ENCODE measurements around the gene CAPN3.
A peak's percentile ranks its signal among the peaks of the same experiment; 100 is the strongest.

The CAPN3 gene

DNA sequence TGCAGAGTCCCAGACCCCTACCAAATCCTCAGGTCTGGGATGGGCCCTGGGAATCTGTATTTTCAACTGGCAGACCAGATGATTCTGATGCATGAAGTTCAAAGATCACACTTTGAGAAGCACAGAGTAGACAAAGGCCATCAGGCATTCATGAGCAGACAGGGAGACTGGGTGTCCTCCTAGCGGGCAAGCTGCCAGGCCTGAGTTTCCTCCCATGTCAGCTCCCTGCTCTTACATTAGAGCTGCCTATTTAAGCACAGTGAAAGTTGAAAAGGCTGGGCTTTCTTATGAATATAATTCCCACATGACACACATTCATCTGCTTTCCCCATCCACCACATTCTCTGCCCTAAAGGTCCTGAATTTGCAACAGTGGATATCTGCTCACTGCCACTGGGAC lies 14.0 kb downstream of the CAPN3 start:
- H3K4me3 ChIP-seq (ENCODE audit: low read length), result no peak overlapping the region
- peaks cover 33% of the 10 kb centered on the region for H3K9me3 ChIP-seq (ENCODE audit: insufficient read depth, low read depth, low read length)
- H3K9ac ChIP-seq (ENCODE audit: low read depth, low read length), result no peak overlapping the region
- no peak overlapping the region for H3K27ac ChIP-seq (ENCODE audit: low read depth, low read length)
- no peaks in the 10 kb centered on the region for H3K36me3 ChIP-seq (ENCODE audit: insufficient read depth, low read length)
- 100% methylated on average over 1 of the region's 1 CpG for WGBS
- H3K27me3 ChIP-seq (ENCODE audit: insufficient read depth, low read length), result peaks cover 10% of the 10 kb centered on the region; the same call in 1 of the 2 replicates
- no peaks in the 10 kb centered on the region for H3K4me1 ChIP-seq (ENCODE audit: insufficient read depth, low read length)

DNA sequence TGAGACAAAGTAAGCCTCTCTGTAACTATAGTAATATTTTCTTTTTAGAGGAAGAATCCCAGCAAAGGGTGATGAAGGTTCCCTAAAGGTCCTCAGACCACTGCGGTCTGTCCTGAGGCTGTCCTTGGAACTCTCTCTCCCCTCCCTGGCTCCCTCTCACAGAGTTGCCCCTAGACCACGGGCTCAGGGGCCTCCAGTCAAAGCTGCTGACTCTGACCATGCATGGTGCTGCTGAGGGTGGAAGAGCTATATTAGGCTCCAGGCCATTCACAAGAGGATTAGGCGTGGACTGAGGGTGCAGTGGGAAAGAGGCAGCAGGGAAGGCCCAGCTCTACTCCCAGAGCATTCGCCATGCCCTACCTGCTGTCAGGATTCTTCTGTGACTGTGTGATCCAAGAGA lies 14.6 kb downstream of the CAPN3 start:
- Histone ChIP-seq H3K4me1 (ENCODE audit: insufficient read depth, low read length) (no peaks in the 10 kb centered on the region), H3K27me3 (ENCODE audit: insufficient read depth, low read length) (peaks cover 10% of the 10 kb centered on the region; the same call in 1 of the 2 replicates), H3K9me3 (ENCODE audit: insufficient read depth, low read depth, low read length) (peaks cover 32% of the 10 kb centered on the region), H3K27ac (ENCODE audit: low read depth, low read length) (no peak overlapping the region), H3K4me3 (ENCODE audit: low read length) (no peak overlapping the region), H3K9ac (ENCODE audit: low read depth, low read length) (no peak overlapping the region), H3K36me3 (ENCODE audit: insufficient read depth, low read length) (no peaks in the 10 kb centered on the region)
- WGBS, result 94% methylated on average over 4 of the region's 4 CpGs

DNA sequence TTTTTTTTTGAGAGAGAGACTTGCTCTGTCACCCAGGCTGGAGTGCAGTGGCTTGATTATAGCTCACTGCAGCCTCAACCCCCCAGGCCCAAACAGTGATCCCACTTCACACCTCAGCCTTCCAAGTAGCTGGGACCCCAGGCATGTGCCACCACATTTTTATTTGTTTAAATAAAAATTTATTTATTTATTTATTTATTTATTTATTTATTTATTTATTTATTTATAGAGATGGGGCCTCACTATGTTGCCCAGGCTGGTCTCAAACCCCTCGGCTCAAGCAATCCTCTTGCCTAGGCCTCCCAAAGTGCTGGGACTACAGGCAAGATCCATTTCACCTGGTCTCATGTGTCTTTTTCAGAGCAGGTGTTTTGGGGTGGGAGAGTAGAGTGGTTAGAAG lies 15.5 kb downstream of the CAPN3 start:
- H3K27ac ChIP-seq (ENCODE audit: low read depth, low read length), result no peak overlapping the region
- H3K27me3 ChIP-seq (ENCODE audit: insufficient read depth, low read length), result peaks cover 10% of the 10 kb centered on the region; the same call in 1 of the 2 replicates
- H3K36me3 ChIP-seq (ENCODE audit: insufficient read depth, low read length), result no peaks in the 10 kb centered on the region
- peaks cover 30% of the 10 kb centered on the region for H3K9me3 ChIP-seq (ENCODE audit: insufficient read depth, low read depth, low read length)
- H3K4me3 ChIP-seq (ENCODE audit: low read length), result no peak overlapping the region
- 97% methylated on average over 1 of the region's 1 CpG for WGBS
- no peak overlapping the region for H3K9ac ChIP-seq (ENCODE audit: low read depth, low read length)
- H3K4me1 ChIP-seq (ENCODE audit: insufficient read depth, low read length), result no peaks in the 10 kb centered on the region

DNA sequence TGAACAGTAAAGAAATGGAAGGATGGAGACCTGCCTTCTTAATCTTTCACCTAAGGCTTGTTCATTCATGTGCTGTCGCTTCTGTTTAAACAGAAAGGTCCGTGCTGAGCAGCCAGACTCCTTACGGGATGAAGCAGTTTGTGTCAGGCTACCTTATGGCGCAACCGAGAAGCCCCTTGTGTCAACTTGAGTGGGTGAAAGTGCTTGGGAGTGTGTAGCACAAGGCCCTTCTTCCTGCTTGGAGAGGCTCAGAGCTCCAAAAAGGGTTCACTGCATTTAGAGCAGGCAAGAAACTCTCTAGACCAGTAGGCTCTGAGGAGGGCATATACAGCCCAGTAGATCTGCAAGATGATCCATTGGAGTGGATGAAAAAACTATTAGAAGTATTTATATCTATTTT lies 16.0 kb downstream of the CAPN3 start:
- Histone ChIP-seq H3K27ac (ENCODE audit: low read depth, low read length) (no peak overlapping the region), H3K4me3 (ENCODE audit: low read length) (no peak overlapping the region), H3K27me3 (ENCODE audit: insufficient read depth, low read length) (peaks cover 10% of the 10 kb centered on the region; the same call in 1 of the 2 replicates), H3K36me3 (ENCODE audit: insufficient read depth, low read length) (no peaks in the 10 kb centered on the region), H3K9me3 (ENCODE audit: insufficient read depth, low read depth, low read length) (peaks cover 30% of the 10 kb centered on the region), H3K4me1 (ENCODE audit: insufficient read depth, low read length) (no peaks in the 10 kb centered on the region), H3K9ac (ENCODE audit: low read depth, low read length) (no peak overlapping the region)
- 94% methylated on average over 5 of the region's 5 CpGs for WGBS

DNA sequence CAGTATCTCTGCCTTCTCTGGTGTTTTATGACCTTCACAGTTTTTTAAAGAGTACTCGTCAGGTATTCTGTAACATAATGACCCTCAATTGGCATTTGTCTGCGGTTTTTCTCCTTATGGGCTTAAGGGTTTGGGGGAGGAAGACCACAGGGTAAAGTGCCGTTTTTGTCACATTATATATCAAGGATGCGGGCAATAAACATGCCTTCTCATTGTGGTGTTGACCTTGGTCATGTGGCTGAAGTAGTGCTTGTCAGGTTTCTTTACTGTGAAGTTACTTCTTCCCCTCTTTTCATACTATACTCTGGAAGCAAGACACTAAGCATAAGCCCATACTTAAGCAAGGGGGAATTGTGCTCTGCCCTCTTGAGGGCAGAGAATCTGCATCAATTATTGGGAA lies 16.6 kb downstream of the CAPN3 start:
- no peak overlapping the region for H3K4me3 ChIP-seq (ENCODE audit: low read length)
- no peak overlapping the region for H3K27ac ChIP-seq (ENCODE audit: low read depth, low read length)
- H3K9ac ChIP-seq (ENCODE audit: low read depth, low read length), result no peak overlapping the region
- peaks cover 28% of the 10 kb centered on the region for H3K9me3 ChIP-seq (ENCODE audit: insufficient read depth, low read depth, low read length)
- peaks cover 10% of the 10 kb centered on the region; the same call in 1 of the 2 replicates for H3K27me3 ChIP-seq (ENCODE audit: insufficient read depth, low read length)
- no peaks in the 10 kb centered on the region for H3K36me3 ChIP-seq (ENCODE audit: insufficient read depth, low read length)
- H3K4me1 ChIP-seq (ENCODE audit: insufficient read depth, low read length), result no peaks in the 10 kb centered on the region
- WGBS, result 87% methylated on average over 4 of the region's 4 CpGs

DNA sequence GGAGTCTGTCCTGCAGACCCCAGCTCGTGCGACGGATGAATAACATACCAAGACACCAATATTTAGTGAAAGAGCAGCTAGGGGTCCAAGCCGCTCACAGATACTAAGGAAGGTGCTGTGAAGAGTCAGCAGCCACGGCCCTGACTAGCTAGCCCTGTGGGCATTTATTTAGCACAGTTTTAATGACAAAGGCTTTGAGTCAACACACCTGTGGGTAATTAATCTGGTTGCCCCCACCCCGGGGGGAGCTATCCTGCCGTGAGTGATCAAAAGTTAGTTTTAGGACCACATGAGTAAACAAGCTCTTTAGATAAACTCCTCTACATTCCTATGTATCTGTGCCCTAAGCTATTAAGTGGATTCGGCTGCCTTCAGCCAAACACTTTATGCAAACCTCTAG lies 18.7 kb downstream of the CAPN3 start:
- Histone ChIP-seq H3K27ac (ENCODE audit: low read depth, low read length) (no peak overlapping the region), H3K27me3 (ENCODE audit: insufficient read depth, low read length) (peaks cover 10% of the 10 kb centered on the region; the same call in 1 of the 2 replicates), H3K9me3 (ENCODE audit: insufficient read depth, low read depth, low read length) (peaks cover 22% of the 10 kb centered on the region), H3K36me3 (ENCODE audit: insufficient read depth, low read length) (no peaks in the 10 kb centered on the region), H3K4me3 (ENCODE audit: low read length) (no peak overlapping the region), H3K9ac (ENCODE audit: low read depth, low read length) (no peak overlapping the region), H3K4me1 (ENCODE audit: insufficient read depth, low read length) (no peaks in the 10 kb centered on the region)
- WGBS, result 73% methylated on average over 8 of the region's 8 CpGs

DNA sequence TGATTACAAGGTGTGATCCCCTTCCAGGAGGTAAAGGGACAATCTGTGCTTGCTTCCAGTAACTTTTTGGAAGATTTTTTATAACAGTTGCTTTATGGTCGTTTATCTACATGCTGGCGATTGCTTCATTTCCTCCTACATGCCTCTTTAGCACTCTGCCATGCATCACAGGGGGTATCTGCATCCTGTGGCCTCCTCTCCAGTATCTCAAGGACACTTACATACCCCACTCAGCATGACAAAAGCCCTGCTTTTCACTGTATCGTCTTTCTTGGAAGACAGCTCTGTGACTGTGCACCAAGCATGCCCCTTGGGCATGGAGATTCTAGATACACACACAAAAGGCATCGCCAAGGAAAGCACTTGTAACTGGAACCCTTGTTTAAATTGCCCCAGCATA lies 25.3 kb downstream of the CAPN3 start:
- whole genome bisulfite sequencing, result 27% methylated on average over 4 of the region's 4 CpGs
- Histone ChIP-seq H3K9ac (ENCODE audit: low read depth, low read length) (no peak overlapping the region; the same call in 1 of the 2 replicates), H3K27me3 (ENCODE audit: insufficient read depth, low read length) (no peaks in the 10 kb centered on the region; the same call in 1 of the 2 replicates), H3K27ac (ENCODE audit: low read depth, low read length) (peak overlapping the region; percentile 43; the same call in 1 of the 2 replicates), H3K36me3 (ENCODE audit: insufficient read depth, low read length) (no peaks in the 10 kb centered on the region), H3K4me1 (ENCODE audit: insufficient read depth, low read length) (peaks cover 13% of the 10 kb centered on the region), H3K9me3 (ENCODE audit: insufficient read depth, low read depth, low read length) (no peaks in the 10 kb centered on the region), H3K4me3 (ENCODE audit: low read length) (no peak overlapping the region)

DNA sequence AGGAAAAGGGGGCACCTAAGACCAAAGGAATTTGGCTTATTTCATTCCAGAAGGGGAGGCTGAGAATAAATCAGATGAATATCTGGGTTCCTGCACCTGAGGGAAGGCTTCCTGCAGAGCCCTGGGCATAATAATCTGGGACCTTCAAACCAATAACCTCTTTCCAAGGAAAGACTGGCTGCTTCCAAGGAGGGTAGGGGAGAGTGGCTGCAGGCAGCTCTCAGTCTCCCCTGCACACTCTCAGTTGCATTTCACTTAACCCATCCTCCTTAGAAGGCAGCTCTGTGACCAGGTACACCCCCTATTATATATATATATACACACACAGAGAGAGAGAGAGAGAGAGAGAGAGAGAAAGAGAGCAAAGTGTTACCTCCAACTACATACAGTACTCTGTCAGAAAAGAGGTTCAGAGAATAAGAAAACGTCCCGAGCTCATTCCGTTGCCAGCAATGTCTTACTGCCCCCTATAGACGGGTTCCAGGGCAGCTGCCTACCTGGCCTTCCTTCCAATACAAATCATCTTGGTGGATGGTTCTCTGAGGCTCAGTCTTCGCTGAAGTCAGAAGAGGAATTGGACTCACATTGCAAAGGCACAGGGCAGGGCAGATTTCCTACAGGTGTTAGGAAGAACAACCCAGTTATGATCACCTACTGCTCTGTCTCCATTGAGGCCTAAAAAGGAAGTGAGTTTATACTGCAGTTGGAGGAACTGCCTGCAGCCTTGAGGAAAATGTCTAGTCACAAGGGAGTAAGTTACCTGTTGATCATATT lies 26.1 kb downstream of the CAPN3 start:
- H3K4me3 ChIP-seq (ENCODE audit: low read length), result no peak overlapping the region
- peak overlapping the region; percentile 0; the same call in 1 of the 2 replicates for H3K27ac ChIP-seq (ENCODE audit: low read depth, low read length)
- no peaks in the 10 kb centered on the region for H3K9me3 ChIP-seq (ENCODE audit: insufficient read depth, low read depth, low read length)
- WGBS, result 12% methylated on average over 5 of the region's 5 CpGs
- no peak overlapping the region; the same call in 1 of the 2 replicates for H3K9ac ChIP-seq (ENCODE audit: low read depth, low read length)
- no peaks in the 10 kb centered on the region; the same call in 1 of the 2 replicates for H3K27me3 ChIP-seq (ENCODE audit: insufficient read depth, low read length)
- H3K36me3 ChIP-seq (ENCODE audit: insufficient read depth, low read length), result no peaks in the 10 kb centered on the region
- H3K4me1 ChIP-seq (ENCODE audit: insufficient read depth, low read length), result peaks cover 13% of the 10 kb centered on the region

DNA sequence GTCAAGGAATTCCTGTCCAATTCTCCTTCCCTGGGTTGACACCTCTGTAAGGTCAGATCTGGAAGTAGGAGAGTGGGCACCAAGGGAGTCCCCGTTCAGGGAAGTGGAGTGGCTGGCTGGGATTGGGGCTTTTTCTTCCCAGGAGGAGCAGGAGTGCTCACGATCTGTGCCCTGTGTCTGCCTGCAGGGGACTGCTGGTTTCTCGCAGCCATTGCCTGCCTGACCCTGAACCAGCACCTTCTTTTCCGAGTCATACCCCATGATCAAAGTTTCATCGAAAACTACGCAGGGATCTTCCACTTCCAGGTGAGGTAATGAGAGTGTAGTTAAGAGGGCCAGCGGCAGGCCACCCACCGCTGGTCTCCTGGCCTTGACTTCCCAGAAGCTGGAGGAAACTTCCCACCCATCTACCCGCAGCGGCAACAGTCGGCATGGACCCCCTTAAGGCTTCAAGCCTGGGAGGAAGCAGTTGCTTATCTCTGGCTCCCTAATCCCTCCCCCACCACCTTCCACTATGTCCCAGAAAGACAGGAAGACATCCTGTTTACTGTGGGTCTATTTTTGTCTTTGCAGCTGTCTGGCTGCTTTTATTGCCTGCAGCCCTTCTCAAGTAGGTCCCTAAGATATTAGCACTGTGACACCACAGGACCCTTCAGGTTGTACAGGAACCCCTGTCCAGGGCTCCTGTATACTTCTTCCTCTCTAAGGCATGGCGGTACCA lies 26.8 kb downstream of the CAPN3 start:
- H3K4me1 ChIP-seq (ENCODE audit: insufficient read depth, low read length), result peaks cover 13% of the 10 kb centered on the region
- H3K4me3 ChIP-seq (ENCODE audit: low read length), result no peak overlapping the region
- 86% methylated on average over 12 of the region's 12 CpGs for WGBS
- no peaks in the 10 kb centered on the region for H3K36me3 ChIP-seq (ENCODE audit: insufficient read depth, low read length)
- H3K27ac ChIP-seq (ENCODE audit: low read depth, low read length), result no peak overlapping the region
- no peaks in the 10 kb centered on the region; the same call in 1 of the 2 replicates for H3K27me3 ChIP-seq (ENCODE audit: insufficient read depth, low read length)
- H3K9ac ChIP-seq (ENCODE audit: low read depth, low read length), result no peak overlapping the region
- no peaks in the 10 kb centered on the region for H3K9me3 ChIP-seq (ENCODE audit: insufficient read depth, low read depth, low read length)

DNA sequence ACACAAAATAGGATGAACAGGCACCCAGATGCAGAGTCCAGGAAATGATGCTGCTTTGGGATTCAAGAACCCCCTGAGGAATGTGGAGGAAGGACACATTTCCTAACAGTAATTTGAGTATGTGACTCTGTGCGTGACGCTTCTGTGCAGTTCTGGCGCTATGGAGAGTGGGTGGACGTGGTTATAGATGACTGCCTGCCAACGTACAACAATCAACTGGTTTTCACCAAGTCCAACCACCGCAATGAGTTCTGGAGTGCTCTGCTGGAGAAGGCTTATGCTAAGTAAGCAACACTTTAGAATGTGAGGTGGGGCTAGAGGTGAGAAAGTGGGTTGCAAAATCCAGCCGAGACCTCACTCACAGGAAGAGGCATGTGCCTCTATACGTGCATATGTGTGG lies 28.3 kb downstream of the CAPN3 start:
- H3K9ac ChIP-seq (ENCODE audit: low read depth, low read length), result no peak overlapping the region
- H3K36me3 ChIP-seq (ENCODE audit: insufficient read depth, low read length), result no peaks in the 10 kb centered on the region
- H3K9me3 ChIP-seq (ENCODE audit: insufficient read depth, low read depth, low read length), result no peaks in the 10 kb centered on the region
- no peak overlapping the region for H3K27ac ChIP-seq (ENCODE audit: low read depth, low read length)
- H3K27me3 ChIP-seq (ENCODE audit: insufficient read depth, low read length), result no peaks in the 10 kb centered on the region
- peaks cover 13% of the 10 kb centered on the region for H3K4me1 ChIP-seq (ENCODE audit: insufficient read depth, low read length)
- WGBS, result 88% methylated on average over 8 of the region's 8 CpGs
- H3K4me3 ChIP-seq (ENCODE audit: low read length), result no peak overlapping the region

DNA sequence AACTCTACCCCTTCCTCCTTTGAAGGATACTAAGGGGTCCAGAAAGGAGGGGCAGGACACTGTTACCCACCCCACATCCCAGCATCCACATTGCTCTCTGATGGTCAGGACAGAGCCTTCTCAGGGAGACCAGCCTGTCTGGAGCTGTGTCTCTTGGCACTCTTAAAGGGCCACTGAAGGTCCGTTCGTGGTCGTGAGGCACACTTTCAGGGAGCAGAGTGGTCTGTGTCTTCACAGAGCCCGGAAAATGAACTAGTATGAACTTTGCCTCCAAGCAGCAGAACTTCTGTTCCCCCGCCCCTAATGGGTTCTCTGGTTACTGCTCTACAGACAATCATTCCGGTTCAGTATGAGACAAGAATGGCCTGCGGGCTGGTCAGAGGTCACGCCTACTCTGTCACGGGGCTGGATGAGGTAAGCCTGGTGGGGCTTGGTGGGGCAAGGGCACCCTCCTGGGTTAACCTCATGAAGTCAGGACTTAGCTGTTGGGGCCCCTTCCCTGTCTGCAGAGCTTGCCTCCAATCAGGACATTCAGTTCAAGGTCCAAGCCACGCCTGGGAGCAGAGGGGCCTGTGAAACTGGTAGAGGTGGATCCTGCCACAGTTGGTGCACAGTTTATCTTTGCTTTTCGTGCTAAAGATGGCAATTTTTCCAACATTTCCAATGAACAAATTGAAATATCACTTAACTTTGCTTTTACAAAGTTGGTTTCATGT lies 33.2 kb downstream of the CAPN3 start:
- Histone ChIP-seq H3K36me3 (ENCODE audit: insufficient read depth, low read length) (no peaks in the 10 kb centered on the region), H3K9me3 (ENCODE audit: insufficient read depth, low read depth, low read length) (no peaks in the 10 kb centered on the region), H3K4me1 (ENCODE audit: insufficient read depth, low read length) (no peaks in the 10 kb centered on the region), H3K4me3 (ENCODE audit: low read length) (no peak overlapping the region), H3K9ac (ENCODE audit: low read depth, low read length) (no peak overlapping the region), H3K27ac (ENCODE audit: low read depth, low read length) (no peak overlapping the region), H3K27me3 (ENCODE audit: insufficient read depth, low read length) (no peaks in the 10 kb centered on the region)
- 93% methylated on average over 11 of the region's 11 CpGs for WGBS
